Vagina (tissue), 2 donors: ENCODE data around the gene C1QTNF1. TPM values are rescaled to one million over a fixed set of nuclear protein-coding genes. Genes with fewer than 3 reads are reported as not detected.

Experiments used
- DNase-seq, 2 donors: peaks; one replicate each; pipeline ENCODE4 v3.0.0-alpha.2; 2017; ENCODE audit errors: extremely low spot score in 2 of 2
- H3K27ac ChIP-seq: fragments of 200-600 bp; sonication (generic); one replicate; pipeline ENCODE4 v1.5.1; 2019
- H3K27me3 ChIP-seq: fragments of 200-600 bp; sonication (generic); one replicate; pipeline ENCODE4 v1.5.1; 2019
- H3K36me3 ChIP-seq, 2 donors: fragments of 200-600 bp; sonication (generic); one replicate each; pipeline ENCODE4 v1.5.1; 2017 to 2019
- H3K4me1 ChIP-seq: fragments of 200-600 bp; sonication (generic); one replicate; pipeline ENCODE4 v1.5.1; 2019
- H3K4me3 ChIP-seq, 2 donors: fragments of 200-600 bp; sonication (generic); 1 replicate in 1 of 2; 2 replicates in 1 of 2; pipeline ENCODE4 v1.5.1; 2016 to 2019
- H3K9me3 ChIP-seq: fragments of 200-600 bp; sonication (generic); one replicate; pipeline ENCODE4 v1.5.1; 2019
- POLR2A ChIP-seq, 2 donors: fragments of 450-650 bp; IDR thresholded peaks; one replicate each; pipeline ENCODE4 v1.6.1; 2017; ENCODE audit warnings: antibody characterized with exemption in 2 of 2, mild to moderate bottlenecking in 2 of 2, moderate library complexity in 2 of 2
- POLR2AphosphoS5 ChIP-seq, 2 donors: sonication (generic); formaldehyde crosslinking; IDR thresholded peaks; one replicate each; pipeline ENCODE4 v1.9.0; 2017; ENCODE audit warnings: antibody characterized with exemption in 2 of 2, mild to moderate bottlenecking in 2 of 2, low read depth in 1 of 2; ENCODE audit not compliant: insufficient read depth in 1 of 2
- intact Hi-C: fragments of 100-400 bp; cut with DNase I; formaldehyde crosslinking; loops from one replicate; pipeline ENCODE4 v1.15.1; 2023
- total RNA-seq: library from RNA; depleted of rRNA; stranded (reverse); fragments of >200 nt; gene quantifications from one replicate; pipeline ENCODE4 v1.2.3, GENCODE V29; 2016
- TF ChIP-seq, protein P1 (sequence below), 3 experiments: fragments of 450-650 bp in 2 of 3; fragments of 200-600 bp in 1 of 3; sonication (generic) in 1 of 3; IDR thresholded peaks; one replicate each; pipeline ENCODE4 v1.5.1; 2017 to 2019; ENCODE audit warnings: antibody characterized with exemption in 3 of 3, mild to moderate bottlenecking in 2 of 3, moderate library complexity in 2 of 3

C1QTNF1 gene
- total RNA-seq, 1 donor from 2014 or later, result 30.7 TPM

- Histone ChIP-seq H3K36me3 (peaks cover 0 to 58% of the 10 kb centered on the region in 2 donors), H3K27me3 (no peaks in the 10 kb centered on the region), H3K4me3 (no peak overlapping the region), H3K27ac (no peak overlapping the region), H3K4me1 (peaks cover 32% of the 10 kb centered on the region), H3K9me3 (no peaks in the 10 kb centered on the region)
- intact Hi-C loops, result no loop called here
- TF ChIP-seq, protein P1, sequence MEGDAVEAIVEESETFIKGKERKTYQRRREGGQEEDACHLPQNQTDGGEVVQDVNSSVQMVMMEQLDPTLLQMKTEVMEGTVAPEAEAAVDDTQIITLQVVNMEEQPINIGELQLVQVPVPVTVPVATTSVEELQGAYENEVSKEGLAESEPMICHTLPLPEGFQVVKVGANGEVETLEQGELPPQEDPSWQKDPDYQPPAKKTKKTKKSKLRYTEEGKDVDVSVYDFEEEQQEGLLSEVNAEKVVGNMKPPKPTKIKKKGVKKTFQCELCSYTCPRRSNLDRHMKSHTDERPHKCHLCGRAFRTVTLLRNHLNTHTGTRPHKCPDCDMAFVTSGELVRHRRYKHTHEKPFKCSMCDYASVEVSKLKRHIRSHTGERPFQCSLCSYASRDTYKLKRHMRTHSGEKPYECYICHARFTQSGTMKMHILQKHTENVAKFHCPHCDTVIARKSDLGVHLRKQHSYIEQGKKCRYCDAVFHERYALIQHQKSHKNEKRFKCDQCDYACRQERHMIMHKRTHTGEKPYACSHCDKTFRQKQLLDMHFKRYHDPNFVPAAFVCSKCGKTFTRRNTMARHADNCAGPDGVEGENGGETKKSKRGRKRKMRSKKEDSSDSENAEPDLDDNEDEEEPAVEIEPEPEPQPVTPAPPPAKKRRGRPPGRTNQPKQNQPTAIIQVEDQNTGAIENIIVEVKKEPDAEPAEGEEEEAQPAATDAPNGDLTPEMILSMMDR (IDR thresholded peaks at IDR 0.05), result no peak
- DNase-seq, result no peak
Measured at GRCh38 chr17:78993981-78994671, 29.8 kb upstream of the C1QTNF1 start.

GRCh38 chr17:78995022-78995760 lies 28.8 kb upstream of the C1QTNF1 start:
- H3K36me3 ChIP-seq, result peaks cover 0 to 60% of the 10 kb centered on the region in 2 donors

GRCh38 chr17:78995761-78996451 lies 28.1 kb upstream of the C1QTNF1 start:
- Histone ChIP-seq H3K36me3 (peaks cover 0 to 55% of the 10 kb centered on the region in 2 donors), H3K27me3 (no peaks in the 10 kb centered on the region), H3K4me1 (peaks cover 33% of the 10 kb centered on the region), H3K9me3 (no peaks in the 10 kb centered on the region), H3K27ac (no peak overlapping the region), H3K4me3 (no peak overlapping the region)
- DNase-seq, result no peak
- intact Hi-C loops, result no loop called here
- TF ChIP-seq, protein P1 (IDR thresholded peaks at IDR 0.05), result no peak
- TF ChIP-seq POLR2A (IDR thresholded peaks at IDR 0.05) (no peak), POLR2AphosphoS5 (IDR thresholded peaks at IDR 0.05; ENCODE audit: insufficient read depth in 1 of 2, low read depth in 1 of 2) (no peak)

More at GRCh38 chr17:78995022-78995760, 28.8 kb upstream of the C1QTNF1 start:
- no peak for TF ChIP-seq POLR2AphosphoS5 (IDR thresholded peaks at IDR 0.05; ENCODE audit: insufficient read depth in 1 of 2, low read depth in 1 of 2)
- no peak for DNase-seq
- no peaks in the 10 kb centered on the region for H3K9me3 ChIP-seq
- no peak overlapping the region for H3K27ac ChIP-seq
- H3K4me3 ChIP-seq, result no peak overlapping the region
- no peaks in the 10 kb centered on the region for H3K27me3 ChIP-seq
- H3K4me1 ChIP-seq, result peaks cover 33% of the 10 kb centered on the region
- intact Hi-C loops, result no loop called here

DNA sequence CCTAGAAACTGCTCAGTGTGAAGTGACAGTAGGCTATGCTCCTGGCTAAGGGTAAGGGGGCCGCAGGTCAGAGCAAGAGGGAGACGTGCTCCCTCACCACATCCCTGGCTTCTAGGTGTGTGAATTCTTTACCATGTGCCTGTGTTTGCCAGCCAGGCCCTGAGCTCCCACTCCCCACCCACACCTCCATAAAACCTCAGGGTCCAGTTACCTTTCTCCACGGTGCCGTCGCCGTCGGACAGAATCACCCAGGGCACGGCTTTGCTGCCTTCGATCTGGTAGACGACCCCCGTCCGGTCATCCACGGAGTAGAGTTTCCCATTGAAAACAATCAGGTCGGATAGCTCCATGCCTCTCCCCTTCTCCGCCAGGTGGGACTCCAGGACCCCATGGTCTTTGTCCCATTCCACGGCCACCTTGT lies 27.2 kb upstream of the C1QTNF1 start:
- H3K4me1 ChIP-seq, result peaks cover 33% of the 10 kb centered on the region
- H3K4me3 ChIP-seq, result no peak overlapping the region
- intact Hi-C loops, result no loop called here
- no peak for DNase-seq
- H3K36me3 ChIP-seq, result peaks cover 0 to 47% of the 10 kb centered on the region in 2 donors
- no peaks in the 10 kb centered on the region for H3K27me3 ChIP-seq
- no peak overlapping the region for H3K27ac ChIP-seq
- no peaks in the 10 kb centered on the region for H3K9me3 ChIP-seq
- TF ChIP-seq, protein P1 (IDR thresholded peaks at IDR 0.05), result no peak
- TF ChIP-seq POLR2AphosphoS5 (IDR thresholded peaks at IDR 0.05; ENCODE audit: insufficient read depth in 1 of 2, low read depth in 1 of 2), result no peak
- TF ChIP-seq POLR2A (IDR thresholded peaks at IDR 0.05), result no peak

GRCh38 chr17:78997231-78997741 lies 26.7 kb upstream of the C1QTNF1 start:
- no peak for TF ChIP-seq POLR2AphosphoS5 (IDR thresholded peaks at IDR 0.05; ENCODE audit: insufficient read depth in 1 of 2, low read depth in 1 of 2)
- no peak for TF ChIP-seq POLR2A (IDR thresholded peaks at IDR 0.05)
- TF ChIP-seq, protein P1 (IDR thresholded peaks at IDR 0.05), result no peak
- H3K9me3 ChIP-seq, result no peaks in the 10 kb centered on the region
- peaks cover 33% of the 10 kb centered on the region for H3K4me1 ChIP-seq
- H3K4me3 ChIP-seq, result no peak overlapping the region
- DNase-seq, result no peak
- intact Hi-C loops, result no loop called here
- no peaks in the 10 kb centered on the region for H3K27me3 ChIP-seq
- no peak overlapping the region for H3K27ac ChIP-seq
- peaks cover 0 to 47% of the 10 kb centered on the region in 2 donors for H3K36me3 ChIP-seq
